PFSK-1 (cell line): ENCODE results near the gene RTP3.

ENCODE experiments used
- POLR2AphosphoS5 ChIP-seq: IDR thresholded peaks from 2 replicates; pipeline ENCODE4 v1.6.1; 2012; ENCODE audit warnings: low read depth, mild to moderate bottlenecking, control low read depth, low read length, moderate library complexity
- SIN3A ChIP-seq: IDR thresholded peaks from 2 replicates; pipeline ENCODE4 v1.6.1; 2012; ENCODE audit warnings: mild to moderate bottlenecking, low read length, moderate library complexity, borderline replicate concordance; ENCODE audit not compliant: insufficient read depth
- TF ChIP-seq, protein P1 (sequence below), 2 experiments: IDR thresholded peaks; 2 replicates each; pipeline versions ENCODE4 v1.6.1 to v1.8.0; 2011 to 2012; ENCODE audit warnings: low read depth in 2 of 2, low read length in 2 of 2, control low read depth in 1 of 2, inconsistent platforms in 1 of 2, mild to moderate bottlenecking in 1 of 2, moderate library complexity in 1 of 2; ENCODE audit not compliant: insufficient read depth in 1 of 2

DNA sequence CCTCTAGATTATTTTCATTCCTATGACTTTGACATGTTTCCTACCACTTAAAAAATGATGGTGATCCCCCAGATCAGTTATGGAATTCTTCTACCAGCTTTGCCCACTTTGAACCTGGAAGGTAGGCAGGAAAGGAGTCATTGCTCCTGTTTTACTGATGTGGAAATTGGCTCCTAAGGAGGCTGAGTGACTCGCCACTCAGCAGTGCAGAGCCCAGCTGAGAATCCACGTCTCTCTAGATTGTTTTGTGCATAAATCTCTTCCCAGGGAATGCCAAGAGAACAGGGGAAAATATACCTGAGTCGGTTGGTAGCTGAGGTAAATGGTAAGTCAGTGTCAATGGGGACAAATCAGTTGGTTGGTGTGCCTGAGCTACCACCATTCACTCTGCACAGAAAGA is 37.7 kb upstream of the RTP3 start:
- TF ChIP-seq, protein P1, sequence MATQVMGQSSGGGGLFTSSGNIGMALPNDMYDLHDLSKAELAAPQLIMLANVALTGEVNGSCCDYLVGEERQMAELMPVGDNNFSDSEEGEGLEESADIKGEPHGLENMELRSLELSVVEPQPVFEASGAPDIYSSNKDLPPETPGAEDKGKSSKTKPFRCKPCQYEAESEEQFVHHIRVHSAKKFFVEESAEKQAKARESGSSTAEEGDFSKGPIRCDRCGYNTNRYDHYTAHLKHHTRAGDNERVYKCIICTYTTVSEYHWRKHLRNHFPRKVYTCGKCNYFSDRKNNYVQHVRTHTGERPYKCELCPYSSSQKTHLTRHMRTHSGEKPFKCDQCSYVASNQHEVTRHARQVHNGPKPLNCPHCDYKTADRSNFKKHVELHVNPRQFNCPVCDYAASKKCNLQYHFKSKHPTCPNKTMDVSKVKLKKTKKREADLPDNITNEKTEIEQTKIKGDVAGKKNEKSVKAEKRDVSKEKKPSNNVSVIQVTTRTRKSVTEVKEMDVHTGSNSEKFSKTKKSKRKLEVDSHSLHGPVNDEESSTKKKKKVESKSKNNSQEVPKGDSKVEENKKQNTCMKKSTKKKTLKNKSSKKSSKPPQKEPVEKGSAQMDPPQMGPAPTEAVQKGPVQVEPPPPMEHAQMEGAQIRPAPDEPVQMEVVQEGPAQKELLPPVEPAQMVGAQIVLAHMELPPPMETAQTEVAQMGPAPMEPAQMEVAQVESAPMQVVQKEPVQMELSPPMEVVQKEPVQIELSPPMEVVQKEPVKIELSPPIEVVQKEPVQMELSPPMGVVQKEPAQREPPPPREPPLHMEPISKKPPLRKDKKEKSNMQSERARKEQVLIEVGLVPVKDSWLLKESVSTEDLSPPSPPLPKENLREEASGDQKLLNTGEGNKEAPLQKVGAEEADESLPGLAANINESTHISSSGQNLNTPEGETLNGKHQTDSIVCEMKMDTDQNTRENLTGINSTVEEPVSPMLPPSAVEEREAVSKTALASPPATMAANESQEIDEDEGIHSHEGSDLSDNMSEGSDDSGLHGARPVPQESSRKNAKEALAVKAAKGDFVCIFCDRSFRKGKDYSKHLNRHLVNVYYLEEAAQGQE (IDR thresholded peaks at IDR 0.05; ENCODE audit: insufficient read depth in 1 of 2, low read depth in 2 of 2, low read length in 2 of 2): no peak
- TF ChIP-seq SIN3A (no peak), POLR2AphosphoS5 (no peak)
